Mucosa of stomach (tissue), 1 donor: ENCODE results near the gene OST4.

Experiments
- H3K27me3 ChIP-seq: one replicate; pipeline ENCODE4 v1.7.0; 2013; ENCODE audit warnings: mild to moderate bottlenecking, low read length; ENCODE audit not compliant: control insufficient read depth, insufficient read depth
- H3K36me3 ChIP-seq: one replicate; pipeline ENCODE4 v1.7.0; 2013; ENCODE audit warnings: low read length; ENCODE audit not compliant: control insufficient read depth, insufficient read depth
- H3K4me1 ChIP-seq: one replicate; pipeline ENCODE4 v1.7.0; 2013; ENCODE audit warnings: mild to moderate bottlenecking, low read length; ENCODE audit not compliant: control insufficient read depth, insufficient read depth
- H3K4me3 ChIP-seq: one replicate; pipeline ENCODE4 v1.7.0; 2013; ENCODE audit warnings: low read length
- H3K9ac ChIP-seq: one replicate; pipeline ENCODE4 v1.7.0; 2013; ENCODE audit warnings: mild to moderate bottlenecking, low read length, moderate library complexity
- H3K9me3 ChIP-seq: one replicate; pipeline ENCODE4 v1.7.0; 2013; ENCODE audit warnings: mild to moderate bottlenecking, low read length, moderate library complexity; ENCODE audit not compliant: control insufficient read depth
- donor health status: Pancreatic carcinoma.

OST4 gene

DNA sequence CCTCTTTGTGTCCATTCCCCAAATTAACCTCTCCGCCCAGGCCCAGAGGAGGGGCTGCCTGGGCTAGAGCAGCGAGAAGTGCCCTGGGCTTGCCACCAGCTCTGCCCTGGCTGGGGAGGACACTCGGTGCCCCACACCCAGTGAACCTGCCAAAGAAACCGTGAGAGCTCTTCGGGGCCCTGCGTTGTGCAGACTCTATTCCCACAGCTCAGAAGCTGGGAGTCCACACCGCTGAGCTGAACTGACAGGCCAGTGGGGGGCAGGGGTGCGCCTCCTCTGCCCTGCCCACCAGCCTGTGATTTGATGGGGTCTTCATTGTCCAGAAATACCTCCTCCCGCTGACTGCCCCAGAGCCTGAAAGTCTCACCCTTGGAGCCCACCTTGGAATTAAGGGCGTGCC is 28.6 kb upstream of the OST4 start:
- no peaks in the 10 kb centered on the region for H3K36me3 ChIP-seq
- H3K4me1 ChIP-seq: peaks cover 13% of the 10 kb centered on the region
- no peaks in the 10 kb centered on the region for H3K27me3 ChIP-seq
- no peaks in the 10 kb centered on the region for H3K9me3 ChIP-seq
- no peak overlapping the region for H3K4me3 ChIP-seq
- no peak overlapping the region for H3K9ac ChIP-seq

DNA sequence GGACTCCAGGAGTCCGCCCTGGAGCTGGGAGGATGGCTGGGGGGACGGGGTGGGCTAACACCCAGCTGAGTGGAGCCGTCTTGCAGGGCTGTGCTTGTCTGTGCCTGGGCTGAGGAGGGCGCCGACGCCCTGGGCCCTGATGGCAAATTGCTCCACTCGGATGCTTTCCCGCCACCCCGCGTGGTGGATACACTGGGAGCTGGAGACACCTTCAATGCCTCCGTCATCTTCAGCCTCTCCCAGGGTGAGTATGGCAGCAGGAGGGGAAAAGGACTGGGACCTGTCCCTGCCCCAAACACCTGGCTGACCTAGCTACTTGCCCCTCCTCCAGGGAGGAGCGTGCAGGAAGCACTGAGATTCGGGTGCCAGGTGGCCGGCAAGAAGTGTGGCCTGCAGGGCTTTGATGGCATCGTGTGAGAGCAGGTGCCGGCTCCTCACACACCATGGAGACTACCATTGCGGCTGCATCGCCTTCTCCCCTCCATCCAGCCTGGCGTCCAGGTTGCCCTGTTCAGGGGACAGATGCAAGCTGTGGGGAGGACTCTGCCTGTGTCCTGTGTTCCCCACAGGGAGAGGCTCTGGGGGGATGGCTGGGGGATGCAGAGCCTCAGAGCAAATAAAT is 28.0 kb upstream of the OST4 start:
- peaks cover 13% of the 10 kb centered on the region for H3K4me1 ChIP-seq
- no peaks in the 10 kb centered on the region for H3K9me3 ChIP-seq
- no peaks in the 10 kb centered on the region for H3K36me3 ChIP-seq
- no peak overlapping the region for H3K4me3 ChIP-seq
- H3K9ac ChIP-seq: no peak overlapping the region
- H3K27me3 ChIP-seq: no peaks in the 10 kb centered on the region

DNA sequence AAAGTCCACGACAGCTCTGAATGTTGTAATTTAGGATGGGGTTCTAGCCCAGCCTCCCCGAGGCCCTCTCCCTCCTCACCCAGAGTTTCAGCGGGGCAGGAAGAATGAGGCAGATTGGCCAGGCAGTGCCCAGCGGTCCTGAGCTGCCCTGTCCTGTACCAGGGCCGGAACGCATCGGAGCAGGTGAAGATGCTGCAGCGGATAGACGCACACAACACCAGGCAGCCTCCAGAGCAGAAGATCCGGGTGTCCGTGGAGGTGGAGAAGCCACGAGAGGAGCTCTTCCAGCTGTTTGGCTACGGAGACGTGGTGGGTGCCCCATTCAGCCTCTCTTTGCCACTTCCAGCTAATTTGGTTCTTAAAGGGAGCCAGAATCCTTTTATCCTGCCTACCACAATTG is 25.9 kb upstream of the OST4 start:
- no peak overlapping the region for H3K4me3 ChIP-seq
- H3K36me3 ChIP-seq: no peaks in the 10 kb centered on the region
- no peaks in the 10 kb centered on the region for H3K9me3 ChIP-seq
- H3K4me1 ChIP-seq: peaks cover 28% of the 10 kb centered on the region
- H3K27me3 ChIP-seq: no peaks in the 10 kb centered on the region
- no peak overlapping the region for H3K9ac ChIP-seq

DNA sequence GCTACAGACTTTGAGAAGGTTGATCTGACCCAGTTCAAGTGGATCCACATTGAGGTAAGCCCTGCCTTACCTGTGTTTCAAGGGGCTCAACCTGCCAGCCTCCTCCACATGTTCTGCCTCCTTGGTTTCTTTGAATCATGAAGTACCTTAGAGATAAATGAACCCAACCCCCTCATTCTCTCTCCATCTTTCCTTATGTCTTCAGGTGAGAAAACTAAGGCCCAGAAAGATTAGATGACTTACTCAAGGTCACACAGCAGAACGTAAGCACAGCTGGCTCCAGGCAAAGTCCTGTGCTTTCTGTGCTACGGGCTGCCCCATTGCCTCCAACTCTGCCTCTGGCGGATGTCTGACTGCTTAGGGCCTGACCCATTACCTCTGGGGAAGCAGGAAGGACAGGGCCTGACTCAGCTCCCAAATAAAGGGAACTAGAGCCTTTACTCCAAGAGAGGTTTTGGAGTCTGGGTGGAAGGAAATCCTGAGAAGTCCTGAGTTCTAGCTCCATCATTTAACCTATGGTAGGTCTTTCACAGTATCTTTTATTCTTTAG is 25.4 kb upstream of the OST4 start:
- Histone ChIP-seq H3K9me3 (no peaks in the 10 kb centered on the region), H3K9ac (no peak overlapping the region), H3K27me3 (no peaks in the 10 kb centered on the region), H3K36me3 (no peaks in the 10 kb centered on the region), H3K4me1 (peaks cover 28% of the 10 kb centered on the region), H3K4me3 (no peak overlapping the region)

DNA sequence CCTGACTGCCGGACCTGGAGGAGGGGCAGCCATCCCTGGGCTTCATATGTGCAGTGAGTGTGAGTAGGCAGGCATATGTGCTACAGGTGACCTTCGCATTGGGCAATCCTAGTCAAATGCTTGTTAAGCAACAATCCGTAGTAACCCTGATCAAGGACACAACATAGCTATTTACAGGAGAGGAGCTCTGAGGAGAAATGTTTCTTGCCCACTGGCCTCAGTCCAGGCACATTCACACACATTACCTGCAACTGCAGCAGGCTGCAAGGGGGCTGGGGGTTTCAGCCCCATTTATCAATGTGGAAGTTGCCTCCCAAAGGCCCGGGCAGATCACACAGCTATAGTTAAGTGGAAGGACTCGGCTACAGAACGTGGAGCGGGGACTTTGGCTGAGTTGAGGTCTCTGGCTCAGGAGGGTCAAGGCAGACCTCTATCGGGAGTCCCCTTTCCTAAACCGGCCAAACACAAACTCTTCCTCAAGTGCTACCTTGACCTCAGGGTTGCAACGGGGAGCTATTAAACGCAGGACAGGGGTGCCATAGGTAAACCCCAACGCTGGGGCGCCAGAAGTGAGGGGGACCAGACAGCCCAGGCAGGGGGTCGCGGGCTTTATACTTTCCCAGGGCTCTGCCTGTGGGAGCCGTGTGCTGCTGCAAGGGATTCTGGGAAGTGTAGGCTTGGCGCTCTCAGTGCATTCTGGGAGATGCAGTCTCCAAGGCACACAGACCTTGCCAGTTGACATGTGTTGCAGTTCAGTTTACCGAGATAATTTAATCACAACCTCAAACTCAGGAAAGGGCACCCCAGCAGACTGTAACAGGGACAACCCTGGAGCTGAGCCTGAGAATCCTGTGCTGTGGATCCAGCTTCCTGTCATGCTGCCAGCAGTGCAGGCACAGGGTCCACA is 24.5 kb upstream of the OST4 start:
- no peaks in the 10 kb centered on the region for H3K36me3 ChIP-seq
- no peaks in the 10 kb centered on the region for H3K27me3 ChIP-seq
- H3K9ac ChIP-seq: no peak overlapping the region
- H3K9me3 ChIP-seq: no peaks in the 10 kb centered on the region
- peaks cover 28% of the 10 kb centered on the region for H3K4me1 ChIP-seq
- H3K4me3 ChIP-seq: no peak overlapping the region

DNA sequence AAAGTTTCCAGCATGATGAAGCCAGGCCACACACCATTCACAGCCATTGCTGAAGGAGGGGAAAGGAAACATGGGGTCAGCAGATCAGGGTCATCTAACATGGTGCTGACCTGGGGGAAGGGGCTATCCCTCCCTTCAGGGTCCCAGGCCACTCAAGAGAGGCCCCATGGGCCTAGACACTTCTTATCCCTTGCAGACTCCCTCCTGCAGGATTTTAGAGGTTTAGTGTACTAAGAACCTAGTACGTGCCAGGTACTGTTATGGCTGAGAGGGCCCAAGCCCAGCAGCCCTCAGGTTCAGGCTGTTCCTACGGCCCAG is 23.9 kb upstream of the OST4 start:
- no peaks in the 10 kb centered on the region for H3K27me3 ChIP-seq
- H3K9ac ChIP-seq: no peak overlapping the region
- no peaks in the 10 kb centered on the region for H3K9me3 ChIP-seq
- H3K4me3 ChIP-seq: no peak overlapping the region
- no peaks in the 10 kb centered on the region for H3K36me3 ChIP-seq
- H3K4me1 ChIP-seq: peaks cover 28% of the 10 kb centered on the region

DNA sequence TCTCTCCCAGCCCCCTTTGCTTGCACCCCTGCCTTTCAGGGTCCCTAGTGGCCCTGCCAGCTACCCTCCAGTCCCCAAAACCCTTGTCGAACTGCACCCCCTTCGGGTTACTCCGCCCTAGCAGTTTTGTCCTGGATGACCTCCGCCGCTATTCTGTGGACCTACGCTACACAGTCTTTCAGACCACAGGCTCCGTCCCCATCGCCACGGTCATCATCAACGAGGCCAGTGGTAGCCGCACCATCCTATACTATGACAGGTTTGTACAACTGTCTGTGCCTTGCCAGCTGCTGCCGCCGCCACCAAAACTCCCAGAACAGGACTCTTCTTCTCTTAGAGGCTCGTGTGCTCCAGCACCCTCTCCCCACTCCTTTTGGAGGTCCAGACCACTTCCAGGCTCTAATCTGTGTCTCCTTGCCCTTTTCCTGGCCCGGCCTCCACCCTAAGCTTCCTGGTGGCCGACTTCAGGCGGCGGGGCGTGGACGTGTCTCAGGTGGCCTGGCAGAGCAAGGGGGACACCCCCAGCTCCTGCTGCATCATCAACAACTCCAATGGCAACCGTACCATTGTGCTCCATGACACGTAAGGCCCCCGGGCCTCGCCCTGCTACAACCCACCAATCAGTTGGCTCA is 23.0 kb upstream of the OST4 start:
- no peaks in the 10 kb centered on the region for H3K36me3 ChIP-seq
- H3K27me3 ChIP-seq: no peaks in the 10 kb centered on the region
- no peaks in the 10 kb centered on the region for H3K9me3 ChIP-seq
- peaks cover 28% of the 10 kb centered on the region for H3K4me1 ChIP-seq
- H3K9ac ChIP-seq: no peak overlapping the region
- H3K4me3 ChIP-seq: no peak overlapping the region

GRCh38 chr2:27093430-27094352 is 22.2 kb upstream of the OST4 start:
- H3K36me3 ChIP-seq: no peaks in the 10 kb centered on the region
- H3K9ac ChIP-seq: peak overlapping the region; percentile 2
- H3K27me3 ChIP-seq: no peaks in the 10 kb centered on the region
- H3K9me3 ChIP-seq: no peaks in the 10 kb centered on the region
- H3K4me1 ChIP-seq: peaks cover 28% of the 10 kb centered on the region
- H3K4me3 ChIP-seq: no peak overlapping the region

DNA sequence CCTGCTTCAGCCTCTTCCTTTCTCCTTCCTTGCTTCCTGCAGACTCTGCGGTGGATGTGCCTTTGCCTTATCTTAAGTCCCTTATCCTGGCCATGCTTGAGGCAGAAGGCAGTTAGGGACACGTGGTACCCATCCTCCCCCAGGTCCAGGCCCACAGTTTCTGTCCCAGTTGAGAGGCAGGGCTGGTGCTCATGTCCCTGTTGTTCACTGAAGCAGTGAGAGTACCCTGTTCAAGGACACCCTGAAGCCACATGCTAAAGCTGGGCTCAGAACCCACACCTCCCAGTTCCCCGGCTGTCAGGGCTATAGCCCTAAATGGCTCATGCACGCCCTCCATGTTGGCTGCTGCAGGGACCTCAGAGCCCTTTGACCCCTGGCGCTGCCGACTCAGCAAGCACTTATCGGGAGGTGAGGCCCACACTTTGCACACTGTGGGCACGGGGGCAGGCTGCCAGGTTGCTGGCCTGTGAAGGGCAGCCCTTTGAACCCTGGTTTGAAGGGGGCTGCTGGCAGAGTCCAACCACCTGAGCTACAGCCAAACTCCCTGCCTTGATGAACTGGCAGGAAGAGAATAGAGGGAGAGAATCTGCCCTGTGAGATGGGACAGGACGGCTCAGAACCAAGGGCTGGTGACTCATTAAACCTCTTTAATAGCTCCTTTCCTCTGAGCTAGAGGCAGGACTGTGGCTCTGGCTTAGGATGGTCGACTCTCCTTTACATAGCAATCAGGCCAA is 21.4 kb upstream of the OST4 start:
- peak overlapping the region; percentile 2 for H3K9ac ChIP-seq

DNA sequence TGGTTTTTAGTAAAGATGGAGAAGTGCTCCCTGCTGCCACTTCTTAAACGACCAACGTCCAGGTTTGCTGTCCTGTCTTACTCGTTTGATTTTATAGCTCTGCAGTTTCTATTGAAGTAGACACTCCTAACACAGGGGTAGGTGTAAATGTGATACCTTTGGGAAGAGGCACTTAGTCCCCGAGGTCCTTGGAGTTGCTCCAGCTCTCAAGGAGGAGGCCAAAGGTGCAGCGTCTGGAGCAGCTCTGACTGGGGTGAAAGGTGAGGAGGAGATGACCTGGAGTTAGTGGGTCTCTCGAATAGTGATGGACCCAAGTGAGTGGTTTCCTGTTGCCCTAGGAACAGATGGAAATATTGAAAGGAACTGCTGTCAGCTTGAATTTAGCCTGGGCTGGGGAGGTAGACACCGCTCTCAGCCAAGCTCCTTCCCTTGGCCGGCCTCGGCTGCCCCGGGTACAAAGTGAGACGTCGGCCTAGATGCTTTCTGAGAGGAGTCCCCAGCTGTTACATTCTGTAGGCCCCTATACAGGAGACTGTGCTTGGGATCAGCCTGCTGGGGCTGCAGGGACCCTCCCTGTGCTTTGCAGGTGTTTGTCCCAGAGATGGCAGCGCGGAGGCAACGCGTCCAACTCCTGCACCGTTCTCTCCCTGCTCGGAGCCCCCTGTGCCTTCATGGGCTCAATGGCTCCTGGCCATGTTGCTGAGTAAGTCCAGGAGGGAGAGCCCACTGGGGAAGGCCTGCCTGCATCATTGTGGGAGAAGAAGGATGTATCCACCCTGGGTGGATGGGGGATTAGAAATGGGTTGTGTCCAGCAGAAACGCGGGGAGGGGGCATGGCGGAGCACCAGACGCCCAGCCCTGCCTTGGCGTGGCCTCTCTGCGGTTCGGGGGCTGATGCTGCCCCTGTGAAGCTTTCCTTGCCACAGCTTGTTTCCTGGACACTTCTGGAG is 20.6 kb upstream of the OST4 start:
- Histone ChIP-seq H3K4me1 (peaks cover 35% of the 10 kb centered on the region), H3K9me3 (no peaks in the 10 kb centered on the region), H3K27me3 (peaks cover 6% of the 10 kb centered on the region), H3K9ac (no peak overlapping the region), H3K36me3 (no peaks in the 10 kb centered on the region), H3K4me3 (no peak overlapping the region)

More for the DNA sequence above, 21.4 kb upstream of the OST4 start:
- Histone ChIP-seq H3K27me3 (peaks cover under 1% of the 10 kb centered on the region), H3K4me1 (peaks cover 28% of the 10 kb centered on the region), H3K9me3 (no peaks in the 10 kb centered on the region), H3K4me3 (no peak overlapping the region), H3K36me3 (no peaks in the 10 kb centered on the region)
